Measurements from ENCODE around the gene OAF.
"Not testable (repeated sequence)": the region's sequence is repeated elsewhere in the genome, so short reads cannot be mapped to it uniquely, and the experiment has no call there.

Gene OAF

DNA sequence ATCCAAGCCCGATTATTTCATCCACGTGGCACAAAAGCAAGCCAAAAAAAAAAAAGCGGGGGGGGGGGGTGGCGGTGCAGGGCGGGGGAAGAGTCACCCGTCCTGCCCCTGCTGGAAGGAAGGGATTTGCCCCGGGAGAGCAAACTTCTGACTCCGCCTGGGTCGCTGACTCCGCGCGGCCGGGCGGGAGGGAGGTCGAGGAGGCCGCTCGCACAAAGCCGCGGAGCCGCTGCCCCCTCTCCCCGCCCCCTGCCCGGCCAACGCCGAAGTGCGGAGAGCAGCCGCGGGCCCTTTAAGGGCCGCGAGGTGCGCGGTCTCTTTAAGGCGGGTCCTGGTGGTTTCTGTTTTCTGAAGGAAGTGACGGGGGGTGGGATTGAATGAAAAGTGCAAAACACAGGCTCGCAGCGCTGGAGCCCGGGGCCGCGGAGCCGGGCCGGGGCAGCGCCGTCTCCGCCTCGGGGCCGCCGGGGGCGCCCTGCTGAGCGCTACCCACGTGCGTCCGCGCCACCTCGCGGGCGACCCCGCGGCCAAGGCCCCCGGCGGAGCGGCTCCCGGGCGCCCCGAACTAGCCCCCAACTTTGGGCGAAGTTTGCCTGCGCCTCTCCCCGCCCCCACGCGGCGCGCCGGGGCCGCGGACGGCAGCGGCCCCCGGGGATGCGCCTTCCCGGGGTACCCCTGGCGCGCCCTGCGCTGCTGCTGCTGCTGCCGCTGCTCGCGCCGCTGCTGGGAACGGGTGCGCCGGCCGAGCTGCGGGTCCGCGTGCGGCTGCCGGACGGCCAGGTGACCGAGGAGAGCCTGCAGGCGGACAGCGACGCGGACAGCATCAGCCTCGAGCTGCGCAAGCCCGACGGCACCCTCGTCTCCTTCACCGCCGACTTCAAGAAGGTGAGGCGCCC is at the start of gene OAF:
Gene OAF, plus strand, starts transcription at position 407 of the 896 bp plus-strand sequence. Its CDS starts 248 bp downstream, at position 655.
- peak; percentile 8 to 40 for DNase-seq (ENCODE audit: low read depth in 2 of 2)

- DNase-seq (ENCODE audit: low read depth in 2 of 2) = no peak
Measured at GRCh38 chr11:120167659-120168058, 43.2 kb upstream of the OAF start.

GRCh38 chr11:120168108-120168959 is 42.5 kb upstream of the OAF start:
- DNase-seq (ENCODE audit: low read depth in 2 of 2) = no peak

DNA sequence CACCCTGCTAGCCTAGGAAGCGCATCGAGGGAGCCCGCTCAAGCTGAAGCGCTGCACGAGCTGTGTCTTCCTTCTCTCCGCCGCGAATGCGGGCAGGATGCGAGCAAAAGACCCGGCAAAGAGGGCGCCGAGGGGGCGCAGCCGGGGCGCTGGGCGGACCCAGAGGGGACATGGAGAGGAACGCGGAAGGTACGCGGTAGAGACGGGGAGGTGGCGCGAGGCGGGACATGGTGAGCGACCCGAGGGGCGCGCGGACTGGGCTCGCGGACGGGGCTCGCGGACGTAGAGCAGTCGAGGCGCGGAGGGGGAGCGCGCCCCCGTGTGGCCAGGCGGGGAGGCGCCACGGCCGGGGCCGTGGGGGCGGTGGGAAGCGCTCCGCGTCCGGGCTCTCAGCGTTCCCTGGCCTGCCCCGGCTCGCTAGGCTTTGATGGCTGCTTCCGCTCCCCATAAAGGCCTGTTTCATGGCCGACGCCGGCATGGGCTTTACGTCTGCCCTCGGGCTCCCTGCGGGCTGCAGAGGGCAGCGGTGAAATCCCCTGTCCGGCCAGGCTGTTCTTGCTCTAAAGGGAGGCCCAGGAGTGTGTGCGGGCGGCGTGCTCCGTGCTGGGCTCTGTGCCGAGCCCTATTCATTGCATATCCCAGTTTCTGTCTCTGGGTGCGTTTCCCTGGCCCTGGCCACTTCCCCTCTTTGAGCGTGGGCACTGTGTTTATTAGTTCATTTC is 41.7 kb upstream of the OAF start:
- DNase-seq (ENCODE audit: low read depth in 2 of 2) = peak; percentile 14 to 40

DNA sequence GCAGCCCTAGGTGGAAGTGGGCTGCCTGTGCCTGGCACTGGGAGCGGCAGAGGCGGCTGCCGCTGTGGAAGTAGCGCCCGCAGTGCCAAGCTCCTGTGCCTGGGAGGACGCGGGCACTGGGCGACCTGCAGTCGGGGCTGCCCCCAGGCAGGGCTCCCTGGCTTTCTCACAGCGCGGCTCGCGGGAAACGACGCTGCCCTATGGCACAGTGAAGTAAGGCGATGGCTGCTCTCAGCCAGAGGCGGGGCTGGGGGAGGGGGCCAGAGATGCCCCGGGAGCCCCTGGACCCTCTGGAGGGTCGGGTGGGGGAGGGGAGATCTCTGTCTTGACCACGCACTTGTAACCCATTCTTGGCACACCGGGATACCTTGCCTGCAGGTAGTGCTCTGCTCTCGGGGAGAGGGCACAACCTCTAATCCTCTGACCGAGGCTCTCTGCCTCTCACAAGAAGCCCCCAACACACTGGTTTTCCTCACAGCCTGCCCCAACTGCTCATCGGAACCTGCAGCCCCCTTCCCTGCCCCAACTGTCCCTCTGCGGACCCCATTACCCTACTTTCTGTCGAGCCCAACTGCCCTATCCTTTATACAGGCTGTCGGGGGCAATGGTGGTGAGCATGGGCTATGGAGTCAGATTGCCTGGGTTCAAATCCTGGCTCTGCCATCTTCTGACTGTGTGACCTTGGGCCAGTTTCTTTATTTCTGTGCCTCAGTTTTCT is 40.7 kb upstream of the OAF start:
- no peak for DNase-seq (ENCODE audit: low read depth in 2 of 2)

GRCh38 chr11:120170741-120171261 is 40.0 kb upstream of the OAF start:
- DNase-seq (ENCODE audit: low read depth in 2 of 2) = no peak

GRCh38 chr11:120172054-120172911 is 38.5 kb upstream of the OAF start:
- DNase-seq (ENCODE audit: low read depth in 2 of 2) = peak in 1 of 2 donors; percentile 43

DNA sequence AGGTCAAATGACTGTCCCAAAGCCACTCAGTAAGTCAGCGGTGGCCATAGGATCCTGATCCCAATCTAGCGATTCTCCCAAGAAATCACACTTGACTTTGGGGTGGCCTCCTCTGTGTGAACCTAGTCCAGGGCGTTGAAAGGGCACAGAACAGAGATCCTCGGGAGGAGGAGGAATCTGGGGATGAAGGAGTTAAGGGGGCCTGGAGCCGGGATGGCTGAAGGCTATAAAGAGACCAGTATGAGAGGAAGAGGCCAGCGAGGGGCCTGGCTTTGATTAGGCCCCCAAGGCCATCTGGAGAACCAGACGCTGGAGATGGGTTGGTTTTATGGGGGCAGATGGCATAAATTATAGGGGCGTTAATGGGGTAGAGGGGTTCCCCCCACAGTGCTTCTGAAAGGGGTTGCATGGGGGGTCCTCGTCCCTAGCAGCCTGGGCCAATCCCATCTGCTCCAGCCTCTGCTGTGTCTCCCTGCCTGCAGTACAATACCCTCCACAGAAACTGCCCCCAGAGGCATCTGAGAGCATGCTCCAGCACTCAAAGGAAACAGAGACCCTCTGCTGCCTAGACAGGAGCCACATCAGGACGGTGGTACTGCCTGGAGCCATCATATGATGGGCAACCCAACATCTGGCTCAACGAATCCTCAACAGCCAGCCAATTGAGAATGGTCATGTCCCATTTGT is 37.7 kb upstream of the OAF start:
- no peak for DNase-seq (ENCODE audit: low read depth in 2 of 2)

- no peak for DNase-seq (ENCODE audit: low read depth in 2 of 2)
Measured at GRCh38 chr11:120173807-120174206, 37.0 kb upstream of the OAF start.

- DNase-seq (ENCODE audit: low read depth in 2 of 2) = no peak
Measured at GRCh38 chr11:120174866-120175265, 36.0 kb upstream of the OAF start.

- DNase-seq (ENCODE audit: low read depth in 2 of 2) = no peak
Measured at GRCh38 chr11:120178561-120179056, 32.2 kb upstream of the OAF start.

- no peak for DNase-seq (ENCODE audit: low read depth in 2 of 2)
Measured at GRCh38 chr11:120179057-120179672, 31.7 kb upstream of the OAF start.

DNA sequence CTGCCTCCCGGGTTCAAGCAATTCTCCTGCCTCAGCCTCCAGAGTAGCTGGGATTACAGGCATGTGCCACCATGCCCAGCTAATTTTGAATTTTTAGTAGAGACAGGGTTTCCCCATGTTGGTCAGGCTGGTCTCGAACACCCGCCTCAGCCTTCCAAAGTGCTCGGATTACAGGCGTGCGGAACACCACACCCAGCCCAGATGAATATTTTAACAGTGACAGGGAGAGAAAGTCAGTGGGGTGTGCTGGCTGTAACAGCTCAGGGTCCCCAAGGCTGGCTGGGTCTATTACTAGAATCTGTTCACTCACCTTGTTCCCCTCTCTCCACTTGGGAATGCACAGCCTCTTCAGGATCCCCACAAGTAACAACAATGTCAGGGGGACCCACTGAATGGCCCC is 30.8 kb upstream of the OAF start:
- DNase-seq (ENCODE audit: low read depth in 2 of 2) = not testable (repeated sequence)

DNA sequence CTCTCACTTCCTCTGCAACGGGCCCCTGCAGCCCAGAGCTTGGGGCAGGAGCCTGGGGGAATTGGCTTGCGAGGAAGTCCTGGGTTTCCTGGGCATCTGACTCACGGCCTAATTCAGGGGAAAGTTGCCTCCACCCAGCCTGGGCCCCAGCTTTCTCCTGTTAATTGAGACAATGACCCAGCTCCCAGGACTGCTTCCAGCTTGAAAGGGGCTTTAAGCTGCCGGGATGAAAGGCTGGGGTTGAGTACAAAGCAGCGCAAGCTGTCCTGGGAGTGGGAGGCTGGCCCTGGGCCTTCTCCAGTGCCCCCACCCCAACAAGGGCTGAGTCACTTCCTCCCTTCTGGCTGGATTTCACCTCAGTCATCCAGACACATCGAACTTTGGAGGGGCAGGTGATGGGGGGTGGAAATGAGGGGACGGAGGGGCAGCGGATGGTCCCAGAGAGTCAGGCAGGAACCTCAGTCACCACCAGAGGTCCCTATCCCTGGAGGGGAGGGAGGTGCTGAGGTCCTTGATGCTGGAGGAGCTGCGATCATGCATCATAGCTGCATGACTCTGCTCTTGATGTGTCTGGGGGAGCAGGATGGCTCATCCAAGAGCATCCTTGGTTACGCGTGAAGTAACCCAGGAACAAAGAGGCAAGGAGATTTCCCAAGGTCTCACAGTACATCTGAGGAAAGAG is 30.1 kb upstream of the OAF start:
- no peak for DNase-seq (ENCODE audit: low read depth in 2 of 2)

DNA sequence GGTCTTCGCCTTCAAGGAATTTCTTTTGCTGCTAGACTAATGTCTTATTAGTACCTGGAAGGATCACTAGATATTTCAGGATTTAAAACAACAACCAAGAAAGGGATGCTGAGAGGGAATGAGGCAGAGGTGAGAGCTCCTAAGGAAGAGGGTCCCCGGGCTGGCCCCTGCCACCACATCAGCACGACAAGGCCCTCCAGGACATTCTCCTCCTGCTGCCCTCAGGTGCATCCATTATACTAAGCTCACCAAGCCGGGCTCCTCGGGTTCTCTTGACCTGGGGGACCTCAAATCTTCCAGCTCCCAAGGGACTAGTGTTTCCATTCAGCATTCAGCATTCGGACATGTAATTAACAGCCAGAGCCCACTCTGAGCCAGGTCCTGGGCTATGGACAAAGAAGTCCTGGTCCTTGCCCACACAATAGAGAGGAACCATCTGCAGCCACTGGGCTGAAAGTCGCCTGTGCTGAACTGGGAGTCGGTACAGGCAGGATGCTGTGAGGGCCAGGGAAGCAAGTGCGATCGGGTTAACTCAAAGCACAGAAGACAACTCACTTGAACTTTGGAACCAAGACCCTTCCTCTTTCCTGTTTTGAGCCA is 29.4 kb upstream of the OAF start:
- no peak for DNase-seq (ENCODE audit: low read depth in 2 of 2)

DNA sequence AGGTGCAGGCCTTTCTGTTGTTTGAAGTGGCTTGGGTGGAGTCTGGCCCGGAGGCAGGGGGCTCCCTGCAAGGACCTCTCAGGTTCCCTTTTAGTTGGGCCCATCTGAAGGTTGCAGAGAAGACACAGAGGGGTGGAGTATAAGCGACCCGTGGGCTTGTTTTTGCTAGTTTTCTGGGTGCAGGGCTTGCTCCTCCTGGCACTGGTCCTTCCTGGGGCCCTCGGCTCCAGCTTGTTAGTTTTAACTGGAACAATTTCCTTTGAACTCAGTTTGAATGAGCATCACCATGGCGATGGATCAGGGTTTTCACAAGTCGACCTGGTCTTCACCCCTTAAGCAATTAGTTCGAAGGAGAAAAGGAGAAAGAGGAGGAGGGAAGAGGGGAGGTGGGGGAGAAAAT is 28.5 kb upstream of the OAF start:
- DNase-seq (ENCODE audit: low read depth in 2 of 2) = no peak

GRCh38 chr11:120182790-120183491 is 27.9 kb upstream of the OAF start:
- DNase-seq (ENCODE audit: low read depth in 2 of 2) = no peak

Measured in stimulated activated CD4-positive, alpha-beta T cell treated with anti-CD3 and anti-CD28 coated beads, Interleukin-15, amount 100 ng/mL, for 48 hours (primary cell).